Prostate gland (tissue), 2 donors: Measurements from ENCODE around the gene CEP97.

Source experiments
- POLR2A ChIP-seq: fragments of 450-650 bp; IDR thresholded peaks from one replicate; pipeline ENCODE4 v1.6.1; 2016; ENCODE audit warnings: antibody characterized with exemption, mild to moderate bottlenecking
- TF ChIP-seq, protein P1 (sequence below), 4 experiments: fragments of 200-600 bp in 2 of 4; fragments of 450-650 bp in 2 of 4; sonication (generic) in 2 of 4; IDR thresholded peaks; 1 replicate in 3 of 4; 2 replicates in 1 of 4; pipeline ENCODE4 v1.5.1; 2016 to 2019; ENCODE audit warnings: antibody characterized with exemption in 4 of 4, mild to moderate bottlenecking in 2 of 4, moderate library complexity in 2 of 4

DNA sequence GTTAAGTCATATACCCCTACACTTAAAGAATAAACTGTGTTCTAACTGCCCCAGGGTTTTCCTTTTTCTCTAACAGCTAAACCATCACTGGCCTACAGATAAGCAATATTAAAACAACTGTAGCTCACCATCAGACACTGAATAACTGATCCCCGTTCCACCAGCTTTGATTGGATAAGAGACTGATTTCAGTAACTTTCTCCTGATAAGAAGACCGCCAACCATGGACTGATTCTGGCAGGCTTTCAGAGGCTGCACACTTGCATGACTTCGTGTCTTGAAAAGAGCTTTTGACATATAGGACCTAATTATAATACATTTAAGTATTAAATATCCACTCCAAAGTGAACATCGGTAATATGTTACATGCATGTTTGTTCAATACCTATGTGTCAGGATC lies 15.3 kb upstream of the CEP97 start:
- TF ChIP-seq, protein P1, sequence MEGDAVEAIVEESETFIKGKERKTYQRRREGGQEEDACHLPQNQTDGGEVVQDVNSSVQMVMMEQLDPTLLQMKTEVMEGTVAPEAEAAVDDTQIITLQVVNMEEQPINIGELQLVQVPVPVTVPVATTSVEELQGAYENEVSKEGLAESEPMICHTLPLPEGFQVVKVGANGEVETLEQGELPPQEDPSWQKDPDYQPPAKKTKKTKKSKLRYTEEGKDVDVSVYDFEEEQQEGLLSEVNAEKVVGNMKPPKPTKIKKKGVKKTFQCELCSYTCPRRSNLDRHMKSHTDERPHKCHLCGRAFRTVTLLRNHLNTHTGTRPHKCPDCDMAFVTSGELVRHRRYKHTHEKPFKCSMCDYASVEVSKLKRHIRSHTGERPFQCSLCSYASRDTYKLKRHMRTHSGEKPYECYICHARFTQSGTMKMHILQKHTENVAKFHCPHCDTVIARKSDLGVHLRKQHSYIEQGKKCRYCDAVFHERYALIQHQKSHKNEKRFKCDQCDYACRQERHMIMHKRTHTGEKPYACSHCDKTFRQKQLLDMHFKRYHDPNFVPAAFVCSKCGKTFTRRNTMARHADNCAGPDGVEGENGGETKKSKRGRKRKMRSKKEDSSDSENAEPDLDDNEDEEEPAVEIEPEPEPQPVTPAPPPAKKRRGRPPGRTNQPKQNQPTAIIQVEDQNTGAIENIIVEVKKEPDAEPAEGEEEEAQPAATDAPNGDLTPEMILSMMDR (IDR thresholded peaks at IDR 0.05): no peak
- no peak for TF ChIP-seq POLR2A
